Left kidney (tissue), 2 donors: Measurements from ENCODE around the gene KDM4B. TPM values are rescaled to one million over a fixed set of nuclear protein-coding genes. Genes with fewer than 3 reads are reported as not detected.

Experiments used
- DNase-seq: peaks from one replicate; pipeline ENCODE4 v3.0.0-alpha.2; 2013
- polyA plus RNA-seq: library from polyadenylated mRNA; unstranded; fragments of 120-200 nt; gene quantifications from one replicate; pipeline ENCODE4 v1.2.1, GENCODE V29; 2013; ENCODE audit not compliant: insufficient read length

The KDM4B gene
- polyA plus RNA-seq, 1 donor = 24.4 TPM

- no peak for DNase-seq
Observed at GRCh38 chr19:5134691-5135090, 165.8 kb downstream of the KDM4B start.

- no peak for DNase-seq
Observed at GRCh38 chr19:5136073-5136855, 167.4 kb downstream of the KDM4B start.

- no peak for DNase-seq
Observed at GRCh38 chr19:5137114-5137513, 168.2 kb downstream of the KDM4B start.

- no peak for DNase-seq
Observed at GRCh38 chr19:5137571-5138124, 168.7 kb downstream of the KDM4B start.

- DNase-seq = no peak
Observed at GRCh38 chr19:5138606-5139582, 170.0 kb downstream of the KDM4B start.

GRCh38 chr19:5139583-5140325, 170.8 kb downstream of the KDM4B start:
- DNase-seq = no peak

GRCh38 chr19:5141129-5141849, 172.4 kb downstream of the KDM4B start:
- no peak for DNase-seq

- no peak for DNase-seq
Observed at GRCh38 chr19:5141850-5142724, 173.2 kb downstream of the KDM4B start.

GRCh38 chr19:5142725-5143097, 173.8 kb downstream of the KDM4B start:
- DNase-seq = no peak

- DNase-seq = no peak
Observed at GRCh38 chr19:5143471-5144411, 174.8 kb downstream of the KDM4B start.

GRCh38 chr19:5144545-5145179, 175.7 kb downstream of the KDM4B start:
- no peak for DNase-seq

- no peak for DNase-seq
Observed at GRCh38 chr19:5145521-5146511, 176.9 kb downstream of the KDM4B start.

- no peak for DNase-seq
Observed at GRCh38 chr19:5147074-5147977, 178.4 kb downstream of the KDM4B start.

- no peak for DNase-seq
Observed at GRCh38 chr19:5147978-5148793, 179.3 kb downstream of the KDM4B start.

- no peak for DNase-seq
Observed at GRCh38 chr19:5148794-5149190, 179.9 kb downstream of the KDM4B start.
